ENCODE data around the gene EIF4B.

The EIF4B gene

GRCh38 chr12:53057816-53058500 is 51.7 kb downstream of the EIF4B start:
- H3K4me1 ChIP-seq (ENCODE audit: insufficient read depth, low read length, severe bottlenecking), result peaks cover 16% of the 10 kb centered on the region
- no peaks in the 10 kb centered on the region for H3K36me3 ChIP-seq (ENCODE audit: insufficient read depth, low read length)
- no peak overlapping the region for H3K4me2 ChIP-seq (ENCODE audit: low read length)
- H3K9me3 ChIP-seq (ENCODE audit: low read length), result no peaks in the 10 kb centered on the region
- no peak overlapping the region for H3K4me3 ChIP-seq (ENCODE audit: low read depth, low read length, poor library complexity, severe bottlenecking)
- no peaks in the 10 kb centered on the region for H3K79me2 ChIP-seq (ENCODE audit: insufficient read depth, low read length)
- no peak overlapping the region for H3K9ac ChIP-seq (ENCODE audit: low read length)
- no peak for TF ChIP-seq EZH2 (IDR thresholded peaks at IDR 0.05; ENCODE audit: borderline replicate concordance, low read length)
- no peak for TF ChIP-seq CTCF (IDR thresholded peaks at IDR 0.05; ENCODE audit: low read length)
- H3K27ac ChIP-seq (ENCODE audit: low read depth, low read length, poor library complexity, severe bottlenecking), result no peak overlapping the region
- H3F3A ChIP-seq (ENCODE audit: insufficient read depth, low read length), result no peaks in the 10 kb centered on the region
- peaks cover 7% of the 10 kb centered on the region; the same call in 1 of the 2 replicates for H3K27me3 ChIP-seq (ENCODE audit: insufficient read depth, low read length)
- no peaks in the 10 kb centered on the region for H4K20me1 ChIP-seq (ENCODE audit: insufficient read depth, low read length)
- no peaks in the 10 kb centered on the region for H3K9me2 ChIP-seq (ENCODE audit: low read depth, low read length)
- H2AFZ ChIP-seq (ENCODE audit: low read length), result no peak overlapping the region

- H3K4me3 ChIP-seq (ENCODE audit: low read depth, low read length, poor library complexity, severe bottlenecking), result no peak overlapping the region
- peaks cover 10% of the 10 kb centered on the region for H3K4me1 ChIP-seq (ENCODE audit: insufficient read depth, low read length, severe bottlenecking)
- H2AFZ ChIP-seq (ENCODE audit: low read length), result no peak overlapping the region
- H4K20me1 ChIP-seq (ENCODE audit: insufficient read depth, low read length), result no peaks in the 10 kb centered on the region
- H3K27ac ChIP-seq (ENCODE audit: low read depth, low read length, poor library complexity, severe bottlenecking), result no peak overlapping the region
- H3K36me3 ChIP-seq (ENCODE audit: insufficient read depth, low read length), result peaks cover 4% of the 10 kb centered on the region; the same call in 1 of the 2 replicates
- H3K27me3 ChIP-seq (ENCODE audit: insufficient read depth, low read length), result peaks cover 7% of the 10 kb centered on the region; the same call in 1 of the 2 replicates
- TF ChIP-seq CTCF (IDR thresholded peaks at IDR 0.05; ENCODE audit: low read length), result no peak
- TF ChIP-seq EZH2 (IDR thresholded peaks at IDR 0.05; ENCODE audit: borderline replicate concordance, low read length), result no peak
- H3K79me2 ChIP-seq (ENCODE audit: insufficient read depth, low read length), result no peaks in the 10 kb centered on the region
- H3K9me3 ChIP-seq (ENCODE audit: low read length), result no peaks in the 10 kb centered on the region
- H3K4me2 ChIP-seq (ENCODE audit: low read length), result no peak overlapping the region
- H3K9me2 ChIP-seq (ENCODE audit: low read depth, low read length), result no peaks in the 10 kb centered on the region
- H3F3A ChIP-seq (ENCODE audit: insufficient read depth, low read length), result no peaks in the 10 kb centered on the region
- no peak overlapping the region for H3K9ac ChIP-seq (ENCODE audit: low read length)
Observed at GRCh38 chr12:53058674-53059433, 52.6 kb downstream of the EIF4B start.

GRCh38 chr12:53059434-53060063 is 53.3 kb downstream of the EIF4B start:
- TF ChIP-seq EZH2 (IDR thresholded peaks at IDR 0.05; ENCODE audit: borderline replicate concordance, low read length), result no peak
- TF ChIP-seq CTCF (IDR thresholded peaks at IDR 0.05; ENCODE audit: low read length), result no peak

More at GRCh38 chr12:53059434-53060063, 53.3 kb downstream of the EIF4B start:
- Histone ChIP-seq H3K36me3 (ENCODE audit: insufficient read depth, low read length) (peaks cover 10% of the 10 kb centered on the region; the same call in 1 of the 2 replicates), H3F3A (ENCODE audit: insufficient read depth, low read length) (no peaks in the 10 kb centered on the region), H3K27ac (ENCODE audit: low read depth, low read length, poor library complexity, severe bottlenecking) (no peak overlapping the region), H3K9ac (ENCODE audit: low read length) (no peak overlapping the region), H4K20me1 (ENCODE audit: insufficient read depth, low read length) (no peaks in the 10 kb centered on the region), H3K4me3 (ENCODE audit: low read depth, low read length, poor library complexity, severe bottlenecking) (no peak overlapping the region), H3K9me2 (ENCODE audit: low read depth, low read length) (no peaks in the 10 kb centered on the region), H3K79me2 (ENCODE audit: insufficient read depth, low read length) (no peaks in the 10 kb centered on the region), H3K27me3 (ENCODE audit: insufficient read depth, low read length) (peaks cover 7% of the 10 kb centered on the region; the same call in 1 of the 2 replicates), H3K4me2 (ENCODE audit: low read length) (no peak overlapping the region), H3K4me1 (ENCODE audit: insufficient read depth, low read length, severe bottlenecking) (peaks cover 10% of the 10 kb centered on the region), H2AFZ (ENCODE audit: low read length) (no peak overlapping the region), H3K9me3 (ENCODE audit: low read length) (no peaks in the 10 kb centered on the region)
